Stomach (tissue), 4 donors: ENCODE data around the gene NPHP4.

Experiments
- CTCF ChIP-seq, 7 experiments: fragments of 450-650 bp in 4 of 7; fragments of 200-600 bp in 3 of 7; sonication (generic) in 3 of 7; IDR thresholded peaks; one replicate each; pipeline ENCODE4 v1.5.1; 2016 to 2019; ENCODE audit warnings: antibody characterized with exemption in 7 of 7, control low read depth in 2 of 7, mild to moderate bottlenecking in 1 of 7
- EP300 ChIP-seq: sonication (generic); formaldehyde crosslinking; IDR thresholded peaks from one replicate; pipeline ENCODE4 v1.6.1; 2017; ENCODE audit warnings: antibody characterized with exemption
- POLR2A ChIP-seq, 4 donors: fragments of 450-650 bp; IDR thresholded peaks; one replicate each; pipeline ENCODE4 v1.6.1; 2016; ENCODE audit warnings: antibody characterized with exemption in 4 of 4, control low read depth in 2 of 4, mild to moderate bottlenecking in 1 of 4, moderate library complexity in 1 of 4

- TF ChIP-seq CTCF (IDR thresholded peaks at IDR 0.05) (no peak), POLR2A (IDR thresholded peaks at IDR 0.05) (no peak), EP300 (no peak)
These were observed 41.0 kb downstream of the NPHP4 start for GRCh38 chr1:5950994-5951785.
